CD4-positive, alpha-beta T cell treated with Interleukin-6 for 4 hours (primary cell): ENCODE measurements around the gene NR5A1.

Experiments
- DNase-seq: peaks from one replicate; pipeline ENCODE4 v3.0.0-alpha.2; 2020; ENCODE audit warnings: mixed read lengths

NR5A1 gene

GRCh38 chr9:124456341-124457078, 50.7 kb downstream of the NR5A1 start:
- DNase-seq: no peak

GRCh38 chr9:124455820-124456219, 51.4 kb downstream of the NR5A1 start:
- DNase-seq: no peak

- no peak for DNase-seq
Observed at GRCh38 chr9:124454791-124455443, 52.3 kb downstream of the NR5A1 start.

GRCh38 chr9:124454296-124454695, 52.9 kb downstream of the NR5A1 start:
- DNase-seq: no peak

GRCh38 chr9:124453586-124454191, 53.5 kb downstream of the NR5A1 start:
- no peak for DNase-seq

GRCh38 chr9:124452841-124453585, 54.2 kb downstream of the NR5A1 start:
- no peak for DNase-seq

- no peak for DNase-seq
Observed at GRCh38 chr9:124452326-124452725, 54.9 kb downstream of the NR5A1 start.

GRCh38 chr9:124450931-124451661, 56.1 kb downstream of the NR5A1 start:
- DNase-seq: no peak

GRCh38 chr9:124450241-124450924, 56.8 kb downstream of the NR5A1 start, which contains the start of gene ADGRD2:
Gene ADGRD2 (plus strand): TSS chr9:124450451. CDS start chr9:124451667, 1,216 bp downstream.
- no peak for DNase-seq

- no peak for DNase-seq
Observed at GRCh38 chr9:124449381-124450151, 57.6 kb downstream of the NR5A1 start.

GRCh38 chr9:124448019-124448418, 59.2 kb downstream of the NR5A1 start:
- DNase-seq: no peak

- DNase-seq: no peak
Observed at GRCh38 chr9:124447297-124447661, 59.9 kb downstream of the NR5A1 start.

GRCh38 chr9:124444166-124444565, 63.0 kb downstream of the NR5A1 start:
- DNase-seq: no peak

GRCh38 chr9:124443625-124444024, 63.6 kb downstream of the NR5A1 start:
- no peak for DNase-seq

- DNase-seq: no peak
Observed at GRCh38 chr9:124442826-124443225, 64.4 kb downstream of the NR5A1 start.

- no peak for DNase-seq
Observed at GRCh38 chr9:124442379-124442778, 64.8 kb downstream of the NR5A1 start.

- DNase-seq: no peak
Observed at GRCh38 chr9:124441291-124441690, 65.9 kb downstream of the NR5A1 start.

- no peak for DNase-seq
Observed at GRCh38 chr9:124440786-124441185, 66.4 kb downstream of the NR5A1 start.

GRCh38 chr9:124439686-124440243, 67.4 kb downstream of the NR5A1 start:
- DNase-seq: no peak

GRCh38 chr9:124439086-124439485, 68.1 kb downstream of the NR5A1 start:
- no peak for DNase-seq

- no peak for DNase-seq
Observed at GRCh38 chr9:124438091-124438490, 69.1 kb downstream of the NR5A1 start.
